SU-DHL-6 (cell line): Measurements from ENCODE around the gene SDC1.

ENCODE experiments used
- CTCF ChIP-seq: fragments of 200-600 bp; sonication (generic); IDR thresholded peaks from one replicate; pipeline ENCODE4 v1.5.1; 2017; ENCODE audit warnings: antibody characterized with exemption, mild to moderate bottlenecking, low read length, moderate library complexity; ENCODE audit not compliant: insufficient read depth, poor library complexity, severe bottlenecking
- EZH2phosphoT487 ChIP-seq: fragments of 200-600 bp; sonication (generic), shearing (Covaris generic); conservative IDR thresholded peaks from 2 replicates; pipeline ENCODE4 v1.6.1; 2018; ENCODE audit warnings: mild to moderate bottlenecking, antibody characterized with exemption, low read length, moderate library complexity, mixed read lengths

- TF ChIP-seq CTCF = no peak
- TF ChIP-seq EZH2phosphoT487 = no peak
Observed at GRCh38 chr2:20178666-20179465, 46.1 kb downstream of the SDC1 start.
